HepG2 (cell line): ENCODE results near the gene HMGN4. TPM values are rescaled to one million over a fixed set of nuclear protein-coding genes. Genes with fewer than 3 reads are reported as not detected.
A peak's percentile ranks its signal among the peaks of the same experiment; 100 is the strongest.

Source experiments
- ARNT2 ChIP-seq: sonication (generic); formaldehyde crosslinking; IDR thresholded peaks from 2 replicates; pipeline ENCODE4 v1.8.0; 2022; ENCODE audit warnings: mild to moderate bottlenecking, low read depth, missing genetic modification reagents, moderate library complexity
- ATF3 ChIP-seq: sonication (generic); formaldehyde crosslinking; IDR thresholded peaks from 2 replicates; pipeline ENCODE4 v1.4.0; 2020; ENCODE audit warnings: missing genetic modification reagents
- ESRRA ChIP-seq: sonication (generic); formaldehyde crosslinking; IDR thresholded peaks from 2 replicates; pipeline ENCODE4 v1.5.1; 2020; ENCODE audit warnings: mild to moderate bottlenecking, low read depth, missing genetic modification reagents
- HBP1 ChIP-seq: IDR thresholded peaks from 2 replicates; pipeline ENCODE4 v1.6.1; 2016; ENCODE audit warnings: low read depth, control low read depth
- KLF9 ChIP-seq: IDR thresholded peaks from 2 replicates; pipeline ENCODE4 v1.6.1; 2016; ENCODE audit warnings: low read depth
- PHF5A ChIP-seq: IDR thresholded peaks from one replicate; pipeline ENCODE4 v1.6.1; 2018; ENCODE audit warnings: low read depth, missing genetic modification reagents; ENCODE audit not compliant: unreplicated experiment
- SKIL ChIP-seq: sonication (generic); formaldehyde crosslinking; IDR thresholded peaks from 2 replicates; pipeline ENCODE4 v1.8.0; 2022; ENCODE audit warnings: missing genetic modification reagents, mild to moderate bottlenecking, moderate library complexity, borderline replicate concordance
- SMAD3 ChIP-seq: sonication (generic); formaldehyde crosslinking; IDR thresholded peaks from 2 replicates; pipeline ENCODE4 v1.4.0; 2020; ENCODE audit warnings: missing genetic modification reagents
- SNAPC5 ChIP-seq: sonication (generic); formaldehyde crosslinking; IDR thresholded peaks from 2 replicates; pipeline ENCODE4 v1.8.1; 2023; ENCODE audit warnings: mild to moderate bottlenecking, missing genetic modification reagents, borderline replicate concordance
- TOE1 ChIP-seq: sonication (generic); formaldehyde crosslinking; IDR thresholded peaks from 2 replicates; pipeline ENCODE4 v1.4.0; 2020; ENCODE audit warnings: mild to moderate bottlenecking, missing genetic modification reagents
- TRIM22 ChIP-seq: fragments of 450-650 bp; IDR thresholded peaks from 2 replicates; pipeline ENCODE4 v1.6.1; 2017
- ZBTB1 ChIP-seq: sonication (generic); formaldehyde crosslinking; IDR thresholded peaks from 2 replicates; pipeline ENCODE4 v1.4.0; 2020; ENCODE audit warnings: missing genetic modification reagents, borderline replicate concordance
- ZHX2 ChIP-seq, 2 experiments: sonication (generic) in 1 of 2; formaldehyde crosslinking in 1 of 2; IDR thresholded peaks; 2 replicates each; pipeline versions ENCODE4 v1.6.1 to v1.9.0; 2014 to 2022; ENCODE audit warnings: antibody characterized with exemption in 1 of 2, borderline replicate concordance in 1 of 2, inconsistent platforms in 1 of 2, low read depth in 1 of 2, missing genetic modification reagents in 1 of 2
- ZNF567 ChIP-seq: sonication (generic); formaldehyde crosslinking; IDR thresholded peaks from 2 replicates; pipeline ENCODE4 v1.8.1; 2023; ENCODE audit warnings: mild to moderate bottlenecking, missing genetic modification reagents, borderline replicate concordance
- ZNF709 ChIP-seq: sonication (generic); formaldehyde crosslinking; IDR thresholded peaks from 2 replicates; pipeline ENCODE4 v1.5.0; 2020; ENCODE audit warnings: mild to moderate bottlenecking, missing genetic modification reagents
- ZNF746 ChIP-seq: sonication (generic); formaldehyde crosslinking; IDR thresholded peaks from 2 replicates; pipeline ENCODE4 v1.8.0; 2022; ENCODE audit warnings: mild to moderate bottlenecking, missing genetic modification reagents
- ZSCAN20 ChIP-seq: sonication (generic); formaldehyde crosslinking; IDR thresholded peaks from 2 replicates; pipeline ENCODE4 v1.4.0; 2020; ENCODE audit warnings: missing genetic modification reagents, mild to moderate bottlenecking, borderline replicate concordance
- polyA plus RNA-seq, 8 experiments: library from polyadenylated mRNA; depleted of rRNA in 3 of 8; stranded (reverse) in 7 of 8; unstranded in 1 of 8; fragments of >200 nt; fragmentation: Illumina TruSeq in 4 of 8; extraction: Trizol in 4 of 8; gene quantifications; 2 replicates each; pipeline versions ENCODE4 v1.2.1 to v1.2.3, GENCODE V29; 2011 to 2016; ENCODE audit warnings: low read depth in 4 of 8, missing spikeins in 1 of 8, mixed read lengths in 1 of 8; ENCODE audit not compliant: insufficient read depth in 1 of 8
- total RNA-seq, 5 experiments: library from RNA; depleted of rRNA; stranded (reverse); fragments of >200 nt; fragmentation: Illumina TruSeq; extraction: Trizol; gene quantifications; 2 replicates each; pipeline ENCODE4 v1.2.3, GENCODE V29; 2016; ENCODE audit warnings: low read depth in 1 of 5

Gene HMGN4
- total and polyA plus RNA-seq, 2 of the 13 experiments (the other 11 are each of a cell fraction or from before 2014, with no cell fraction given) = 39.9 to 52.1 TPM

- TF ChIP-seq TRIM22 (no peak), HBP1 (no peak), ZSCAN20 (peak; percentile 41; the same call in 1 of the 2 replicates), SMAD3 (CRISPR knock-in tag) (no peak; the same call in 1 of the 2 replicates), ZNF709 (CRISPR knock-in tag) (no peak; the same call in 1 of the 2 replicates), ZBTB1 (CRISPR knock-in tag) (no peak), ZNF567 (CRISPR knock-in tag) (no peak), ARNT2 (CRISPR knock-in tag) (peak; percentile 83; the same call in 1 of the 2 replicates), ATF3 (CRISPR knock-in tag) (no peak), ZHX2 (IDR thresholded peaks at IDR 0.05; ENCODE audit: low read depth) (no peak), ZHX2 (CRISPR knock-in tag; IDR thresholded peaks at IDR 0.05; ENCODE audit: borderline replicate concordance) (no peak), PHF5A (no peak), SNAPC5 (no peak), ESRRA (no peak), KLF9 (peak; percentile 39; the same call in 1 of the 2 replicates), ZNF746 (CRISPR knock-in tag) (peak; percentile 90; the same call in 1 of the 2 replicates), SKIL (CRISPR knock-in tag) (peak; percentile 33; the same call in 1 of the 2 replicates), TOE1 (peak; percentile 79; the same call in 1 of the 2 replicates)
Measured at GRCh38 chr6:26520237-26520849, 17.8 kb upstream of the HMGN4 start (continued).
